Measurements from ENCODE around the gene STX16.

Gene STX16

GRCh38 chr20:58655328-58656107, 4.4 kb downstream of the STX16 start:
- DNase-seq (ENCODE audit: low read depth) = no peak

DNA sequence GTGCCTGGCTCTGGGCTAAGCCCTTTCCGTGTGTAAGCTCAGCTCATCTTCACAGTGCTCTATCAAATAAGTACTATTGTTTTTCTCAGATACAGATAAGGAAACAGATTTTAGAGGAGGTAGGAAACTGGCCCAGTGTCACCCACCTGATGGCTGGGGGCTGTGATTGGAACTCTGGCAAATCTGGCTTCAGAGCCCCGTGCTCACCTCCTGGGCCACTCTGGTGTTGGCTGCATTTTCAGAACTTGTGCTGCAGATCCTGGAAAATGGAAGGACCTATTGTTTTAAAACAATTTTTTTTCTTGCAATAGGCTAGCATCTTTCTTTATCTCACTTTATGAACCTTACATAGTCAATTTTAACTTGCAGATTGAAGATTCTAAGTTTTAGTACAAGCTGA, 5.7 kb downstream of the STX16 start:
- DNase-seq (ENCODE audit: low read depth) = no peak

GRCh38 chr20:58657262-58657661, 6.2 kb downstream of the STX16 start:
- no peak for DNase-seq (ENCODE audit: low read depth)

- no peak for DNase-seq (ENCODE audit: low read depth)
These were observed 6.9 kb downstream of the STX16 start for GRCh38 chr20:58657986-58658385.

GRCh38 chr20:58658760-58659159, 7.7 kb downstream of the STX16 start:
- no peak for DNase-seq (ENCODE audit: low read depth)

GRCh38 chr20:58659841-58660240, 8.8 kb downstream of the STX16 start:
- no peak for DNase-seq (ENCODE audit: low read depth)

DNA sequence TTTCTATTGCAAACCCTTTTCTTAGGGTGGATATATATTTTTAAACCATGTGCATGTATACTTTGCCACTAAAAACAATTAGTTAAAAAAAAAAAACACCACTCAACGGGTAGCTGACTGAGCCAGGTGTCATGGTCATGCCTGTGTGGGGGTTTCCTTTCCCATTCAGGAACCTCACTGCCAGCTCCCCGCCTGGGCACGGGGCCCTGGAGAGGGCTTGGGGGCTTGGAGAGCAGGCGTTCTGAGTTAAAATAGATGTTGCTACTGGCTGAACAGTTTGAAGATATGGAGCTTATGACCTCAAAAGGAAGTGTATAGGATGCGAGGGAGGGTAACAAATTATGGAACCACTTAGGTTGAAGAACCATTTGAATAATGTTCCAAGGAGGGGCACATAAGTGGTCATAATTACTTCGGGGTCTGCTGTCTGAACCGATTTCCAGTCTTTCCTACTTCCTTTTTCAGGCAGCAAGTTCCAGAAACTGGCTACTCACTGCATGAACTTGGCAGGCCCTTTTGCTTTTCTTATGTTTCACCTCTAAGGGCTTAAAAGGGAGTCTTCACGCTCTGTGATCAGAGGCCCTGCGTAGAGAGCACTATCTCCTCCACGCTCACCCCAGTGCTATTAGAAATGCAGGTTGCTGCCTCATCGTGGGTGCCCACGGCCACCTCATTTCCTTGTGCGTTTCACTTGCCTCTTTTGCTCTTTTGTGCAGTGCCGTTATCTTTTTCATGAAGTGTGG, 9.9 kb downstream of the STX16 start:
- DNase-seq (ENCODE audit: low read depth) = no peak

- DNase-seq (ENCODE audit: low read depth) = no peak
These were observed 10.8 kb downstream of the STX16 start for GRCh38 chr20:58661598-58662473.

DNA sequence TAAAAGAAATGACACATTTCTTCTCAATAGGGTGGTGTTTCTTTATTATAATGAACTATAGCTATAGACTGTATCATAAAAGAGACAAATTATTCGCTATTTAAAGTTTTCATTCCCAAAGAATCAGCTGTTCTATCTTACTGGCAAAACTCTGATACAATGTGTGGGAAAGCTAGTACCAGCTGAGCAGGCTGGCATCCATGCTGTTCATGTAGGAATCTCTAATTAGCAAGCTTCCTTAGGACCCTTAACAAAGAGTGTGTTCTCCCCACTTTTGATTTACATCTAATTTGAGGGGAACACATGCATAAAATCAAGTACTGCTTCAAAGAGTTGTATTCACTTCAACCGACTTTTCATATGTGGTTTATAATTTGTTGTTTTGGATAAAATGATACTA, 13.2 kb downstream of the STX16 start:
- no peak for DNase-seq (ENCODE audit: low read depth)

GRCh38 chr20:58664883-58665282, 13.8 kb downstream of the STX16 start:
- no peak for DNase-seq (ENCODE audit: low read depth)

GRCh38 chr20:58665606-58666005, 14.5 kb downstream of the STX16 start:
- DNase-seq (ENCODE audit: low read depth) = no peak

DNA sequence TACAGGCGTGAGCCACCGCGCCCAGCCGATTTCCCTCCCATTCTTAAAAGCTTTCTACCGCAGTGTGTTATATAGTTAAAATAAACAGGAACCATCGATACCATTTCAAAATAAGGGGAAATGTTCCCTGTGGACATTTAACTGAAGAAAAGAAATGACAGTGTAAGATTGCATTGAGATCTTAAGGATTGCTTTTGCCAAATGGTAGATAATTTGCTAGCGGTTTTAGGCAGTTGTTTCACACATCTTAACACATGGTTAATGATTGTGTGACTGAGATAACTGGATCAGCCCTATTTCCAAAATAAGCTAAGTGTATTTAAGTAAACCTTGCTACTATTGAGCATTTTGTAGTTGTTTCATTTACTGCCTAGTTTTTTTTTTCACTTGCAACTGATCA, 15.6 kb downstream of the STX16 start:
- DNase-seq (ENCODE audit: low read depth) = no peak

- no peak for DNase-seq (ENCODE audit: low read depth)
These were observed 16.9 kb downstream of the STX16 start for GRCh38 chr20:58667975-58668374.

GRCh38 chr20:58668901-58669286, 17.8 kb downstream of the STX16 start:
- no peak for DNase-seq (ENCODE audit: low read depth)

GRCh38 chr20:58669287-58670006, 18.4 kb downstream of the STX16 start:
- no peak for DNase-seq (ENCODE audit: low read depth)

DNA sequence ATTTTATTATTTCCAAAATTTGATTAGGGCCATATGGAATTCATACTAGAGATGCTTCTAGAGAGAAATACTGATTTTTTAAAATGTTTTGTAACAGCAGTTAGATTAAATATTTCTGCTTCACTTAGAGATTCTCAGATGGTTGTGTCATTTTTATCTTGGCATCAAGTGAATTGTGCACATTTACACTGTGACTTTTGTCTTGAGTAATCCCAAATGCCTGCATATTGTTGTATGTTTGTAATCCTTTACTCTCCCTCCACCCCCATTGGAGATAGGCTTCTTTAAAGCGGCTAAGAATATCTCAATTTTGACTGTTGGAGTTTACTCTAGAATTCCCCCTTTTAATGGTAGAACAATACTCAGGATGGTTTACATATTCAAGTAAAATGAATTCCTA, 19.0 kb downstream of the STX16 start:
- no peak for DNase-seq (ENCODE audit: low read depth)

DNA sequence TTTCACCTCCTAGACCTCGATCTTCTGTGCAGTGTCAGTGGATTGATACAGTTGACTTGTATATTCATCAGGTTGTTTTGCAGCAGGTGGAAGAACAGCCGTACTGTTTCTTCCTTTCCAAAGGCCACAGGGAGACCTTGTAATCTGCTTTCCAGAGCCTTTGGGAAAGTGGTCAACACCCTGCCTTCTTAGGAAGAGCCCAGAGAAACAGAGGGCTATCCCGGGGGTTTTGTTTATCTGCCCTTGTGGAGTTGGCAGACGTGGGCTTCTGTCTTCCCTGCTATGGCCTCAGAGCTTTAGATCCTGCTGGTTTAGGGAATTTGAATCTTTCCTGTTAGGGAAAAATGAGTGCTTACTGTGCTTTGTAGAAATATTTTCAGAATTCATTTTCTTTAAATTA, 19.6 kb downstream of the STX16 start:
- DNase-seq (ENCODE audit: low read depth) = no peak

DNA sequence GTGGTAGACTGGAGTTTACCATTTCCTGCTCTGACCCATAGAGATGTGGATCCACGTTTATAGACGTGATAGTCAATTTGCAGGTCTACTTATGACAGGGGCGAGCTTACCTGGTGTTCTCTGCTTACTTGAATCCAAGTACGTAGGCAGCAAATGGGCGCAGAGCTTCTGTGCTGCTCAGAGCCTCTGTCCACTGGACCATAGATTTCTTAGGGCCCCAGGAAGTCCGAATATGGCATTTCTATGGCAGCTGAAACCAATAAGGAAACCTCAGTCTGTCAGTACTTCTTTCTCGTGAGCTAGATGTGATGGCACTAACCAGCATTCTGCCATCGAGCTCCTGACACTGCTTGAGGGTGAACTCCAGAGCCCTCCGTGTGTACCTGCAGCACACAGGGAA, 22.0 kb downstream of the STX16 start:
- no peak for DNase-seq (ENCODE audit: low read depth)

DNA sequence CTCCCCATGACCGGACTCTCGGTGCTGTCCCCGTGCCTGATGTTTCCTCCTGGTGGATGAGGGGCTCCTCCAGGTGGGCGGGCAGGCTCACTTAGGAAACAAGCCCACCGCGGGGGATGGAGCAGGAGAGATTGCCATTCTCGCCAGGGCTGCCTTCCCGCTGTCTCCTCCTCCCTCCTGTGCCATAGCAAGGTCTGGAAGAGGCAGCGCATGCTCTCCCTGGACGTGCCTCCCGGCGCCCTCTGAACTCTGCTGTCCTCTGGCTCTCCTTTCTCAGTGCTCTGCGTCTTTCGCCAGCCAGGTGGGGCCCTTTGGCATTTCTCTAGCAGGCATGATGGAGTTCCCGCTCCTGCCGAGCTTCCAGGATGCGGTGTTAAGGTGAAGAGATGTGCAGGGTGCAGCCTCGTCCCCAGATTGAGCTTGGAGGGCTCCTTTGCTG, 24.1 kb downstream of the STX16 start:
- no peak for DNase-seq (ENCODE audit: low read depth)

- no peak for DNase-seq (ENCODE audit: low read depth)
These were observed 24.6 kb downstream of the STX16 start for GRCh38 chr20:58675641-58676040.

- DNase-seq (ENCODE audit: low read depth) = no peak
These were observed 25.1 kb downstream of the STX16 start for GRCh38 chr20:58676161-58676560.

GRCh38 chr20:58677079-58677604, 26.1 kb downstream of the STX16 start:
- DNase-seq (ENCODE audit: low read depth) = no peak

Data from activated gamma-delta T cell treated with anti-CD3 and anti-CD28 coated beads, Interleukin-2, amount 50 U/mL, for 16 hours (primary cell).